HG03108 (cell line): ENCODE results near the gene BCL2L13.
A peak's percentile ranks its signal among the peaks of the same experiment; 100 is the strongest.
"Not testable (repeated sequence)": the region's sequence is repeated elsewhere in the genome, so short reads cannot be mapped to it uniquely, and the experiment has no call there.

Experiments
- ATAC-seq: cut with Tn5 transposase; IDR thresholded peaks from one replicate; pipeline ENCODE4 v1.9.1; 2021; ENCODE audit warnings: moderate library complexity; ENCODE audit not compliant: unreplicated experiment

Gene BCL2L13

DNA sequence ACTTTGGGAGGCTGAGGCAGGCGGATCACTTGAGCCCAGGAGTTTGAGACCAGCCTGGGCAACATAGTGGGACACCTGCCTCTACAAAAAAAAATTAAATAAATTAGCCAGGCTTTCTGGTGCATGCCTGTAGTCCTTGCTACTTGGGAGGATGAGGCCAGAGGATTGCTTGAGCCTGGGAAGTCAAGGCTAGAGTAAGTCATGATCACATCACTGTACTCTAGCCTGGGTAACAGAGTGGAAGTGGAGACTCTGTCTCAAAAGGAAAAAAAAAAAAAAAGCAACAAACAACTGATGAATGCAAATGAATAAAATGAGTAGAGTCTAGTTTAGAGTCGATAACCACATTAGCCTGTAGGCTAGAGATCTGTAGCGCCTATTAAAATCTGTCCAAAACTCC lies 3.9 kb upstream of the BCL2L13 start:
- no peak for ATAC-seq

DNA sequence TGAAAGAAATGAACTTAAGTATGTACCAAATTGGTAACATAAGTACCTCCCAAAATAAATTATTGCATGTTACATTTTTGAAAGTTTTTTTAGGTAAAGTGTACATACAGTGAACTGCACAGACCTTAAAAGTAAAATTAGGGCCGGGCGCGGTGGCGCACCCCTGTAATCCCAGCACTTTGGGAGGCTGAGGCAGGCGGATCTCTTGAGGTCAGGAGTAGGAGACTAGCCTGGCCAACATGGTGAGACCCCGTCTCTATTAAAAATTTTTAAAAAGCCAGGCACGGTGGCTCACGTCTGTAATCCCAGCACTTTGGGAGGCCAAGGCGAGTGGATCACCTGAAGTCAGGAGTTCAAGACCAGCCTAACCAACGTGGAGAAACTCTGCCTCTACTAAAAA lies 1.7 kb upstream of the BCL2L13 start:
- not testable (repeated sequence) for ATAC-seq

GRCh38 chr22:17637490-17638181 lies 921 bp upstream of the BCL2L13 start:
- ATAC-seq: no peak

- peak; percentile 16 for ATAC-seq
Measured at GRCh38 chr22:17638182-17638431, 450 bp upstream of the BCL2L13 start.

- no peak for ATAC-seq
Measured at GRCh38 chr22:17639247-17639741, 737 bp downstream of the BCL2L13 start.

DNA sequence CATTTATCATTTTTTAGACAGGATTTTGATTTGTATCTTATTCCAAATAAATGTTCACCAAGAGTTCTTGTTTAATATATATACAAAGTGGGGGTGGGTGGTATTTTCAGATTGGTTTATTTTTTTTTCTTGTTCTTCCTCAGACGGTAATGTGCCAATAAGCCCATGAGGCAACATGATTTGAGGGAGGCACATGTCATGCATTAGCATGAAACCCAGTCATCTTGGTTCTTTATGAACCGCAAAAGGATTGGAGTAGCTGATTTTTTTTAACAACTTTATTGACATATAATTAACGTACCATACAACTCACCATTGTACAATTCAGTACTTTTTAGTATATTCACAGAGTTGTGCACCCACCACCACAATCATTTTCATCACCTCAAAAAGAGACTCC lies 2.7 kb downstream of the BCL2L13 start:
- no peak for ATAC-seq

DNA sequence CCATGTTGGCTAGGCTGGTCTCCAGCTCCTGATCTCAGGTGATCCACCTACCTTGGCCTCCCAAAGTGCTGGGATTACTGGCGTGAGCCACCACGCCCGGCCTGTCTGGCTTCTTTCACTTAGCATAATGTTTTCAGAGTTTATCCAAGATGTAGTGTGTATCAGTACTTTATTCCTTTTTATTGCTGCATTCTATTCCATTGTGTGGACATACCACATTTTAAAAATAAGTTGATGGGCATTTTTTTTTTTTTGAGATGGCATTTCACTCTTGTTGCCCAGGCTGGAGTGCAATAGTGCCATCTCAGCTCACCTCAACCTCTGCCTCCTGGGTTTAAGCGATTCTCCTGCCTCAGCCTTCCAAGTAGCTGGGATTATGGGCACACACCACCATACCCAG lies 3.8 kb downstream of the BCL2L13 start:
- ATAC-seq: not testable (repeated sequence)

- no peak for ATAC-seq
Measured at GRCh38 chr22:17647452-17647851, 8.9 kb downstream of the BCL2L13 start.

DNA sequence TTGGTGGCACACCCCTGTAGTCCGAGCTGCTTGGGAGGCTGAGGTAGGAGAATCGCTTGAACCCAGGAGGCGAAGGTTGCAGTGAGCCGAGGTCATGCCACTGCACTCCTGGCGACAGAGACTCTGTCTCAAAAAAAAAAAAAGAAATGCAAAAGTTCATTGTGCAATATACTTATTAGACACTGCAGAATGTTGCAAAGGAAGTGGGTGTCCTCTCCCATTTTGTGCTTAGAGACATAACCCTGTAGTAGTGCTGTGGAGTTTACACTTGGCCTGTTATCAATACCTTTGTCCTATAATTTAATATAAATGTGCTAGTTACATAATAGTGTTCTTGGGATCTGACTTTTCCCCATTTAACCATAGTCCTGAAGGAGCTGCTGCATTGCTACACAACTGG lies 9.4 kb downstream of the BCL2L13 start:
- ATAC-seq: no peak

DNA sequence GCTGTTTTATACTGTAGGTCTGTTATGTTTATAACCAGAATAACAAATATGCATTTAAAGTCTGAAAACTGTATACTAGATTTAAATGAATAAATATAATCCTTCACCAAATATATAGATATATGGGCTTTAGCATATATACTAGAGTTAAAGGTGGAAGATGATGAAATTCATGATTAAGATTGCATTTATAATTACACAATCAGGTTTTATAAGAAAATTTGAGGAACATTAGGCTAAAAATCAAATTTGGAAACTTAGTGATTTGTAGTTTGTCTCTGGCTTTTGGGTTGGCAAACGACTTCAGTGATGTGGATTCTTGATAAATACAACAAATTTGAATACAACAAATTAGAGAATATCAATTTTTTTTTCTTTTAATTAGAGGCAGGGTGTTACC lies 10.0 kb downstream of the BCL2L13 start:
- ATAC-seq: no peak

DNA sequence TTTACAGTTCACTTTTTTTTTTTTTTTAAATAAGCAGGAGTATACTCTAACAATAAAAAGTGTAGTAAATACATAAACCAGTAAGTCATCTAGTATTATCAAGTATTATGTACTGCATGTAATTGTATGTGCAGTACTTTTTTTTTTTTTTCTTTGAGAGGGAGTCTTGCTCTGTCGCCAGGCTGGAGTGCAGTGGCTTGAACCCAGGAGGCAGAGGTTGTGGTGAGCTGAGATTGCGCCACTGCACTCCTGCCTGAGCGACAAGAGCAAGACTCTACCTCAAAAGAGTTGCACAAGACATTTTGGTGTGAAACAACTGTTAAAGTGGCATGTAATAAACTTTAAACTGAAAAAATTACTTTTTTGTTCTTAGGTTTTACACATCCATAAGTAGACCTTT lies 16.7 kb downstream of the BCL2L13 start:
- ATAC-seq: no peak

- no peak for ATAC-seq
Measured at GRCh38 chr22:17656870-17657395, 18.4 kb downstream of the BCL2L13 start.

- ATAC-seq: no peak
Measured at GRCh38 chr22:17664414-17665055, 26.0 kb downstream of the BCL2L13 start.

- no peak for ATAC-seq
Measured at GRCh38 chr22:17665248-17665647, 26.7 kb downstream of the BCL2L13 start.

- no peak for ATAC-seq
Measured at GRCh38 chr22:17665854-17666253, 27.3 kb downstream of the BCL2L13 start.

- ATAC-seq: not testable (repeated sequence)
Measured at GRCh38 chr22:17671521-17672092, 33.0 kb downstream of the BCL2L13 start.

DNA sequence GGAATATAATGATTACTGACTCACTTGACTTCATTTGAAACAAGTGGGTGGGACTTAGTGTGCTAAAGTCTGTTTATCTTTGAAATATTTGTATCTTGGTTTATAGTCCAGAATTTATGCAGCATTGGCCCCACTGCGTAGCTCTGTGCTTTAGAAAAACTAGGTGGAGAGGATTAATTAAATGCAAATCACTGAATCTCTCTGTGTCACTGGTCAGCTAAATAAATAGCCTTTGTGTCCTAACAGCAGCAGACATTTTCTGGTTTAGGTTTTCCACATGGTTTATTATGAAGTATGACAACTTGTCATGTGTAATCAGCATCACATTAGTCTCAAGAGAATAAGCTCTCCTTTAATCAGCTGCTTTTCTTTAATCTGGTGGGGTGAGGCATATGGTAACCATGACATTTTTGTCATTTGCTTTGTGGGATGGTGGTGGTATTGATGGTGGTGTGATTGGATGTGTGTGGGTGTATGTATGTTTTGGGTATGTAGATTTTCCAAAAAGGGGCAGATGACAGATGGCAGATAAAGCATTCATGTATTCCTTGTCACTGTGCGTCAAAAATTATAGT lies 33.9 kb downstream of the BCL2L13 start:
- no peak for ATAC-seq

- no peak for ATAC-seq
Measured at GRCh38 chr22:17674152-17674551, 35.6 kb downstream of the BCL2L13 start.

DNA sequence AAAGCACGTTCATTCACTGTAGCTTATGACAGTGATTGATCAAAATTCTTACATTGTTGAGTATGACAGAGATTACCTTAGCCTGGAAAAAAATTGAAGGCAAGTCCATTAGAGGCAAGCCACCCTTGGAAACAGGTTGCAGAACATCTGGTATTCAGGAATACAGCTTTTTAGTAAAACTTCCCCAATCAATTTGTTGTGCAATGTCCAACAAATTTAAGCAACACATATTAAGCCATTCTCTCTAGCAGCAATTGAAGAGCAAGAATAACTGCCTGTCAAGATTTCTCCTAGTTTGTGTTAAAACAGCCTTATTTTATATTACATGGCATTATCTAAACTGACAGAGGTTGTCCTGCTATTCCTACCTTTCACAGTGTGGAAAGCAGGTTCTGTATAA lies 37.0 kb downstream of the BCL2L13 start:
- ATAC-seq: no peak

- no peak for ATAC-seq
Measured at GRCh38 chr22:17678817-17679385, 40.3 kb downstream of the BCL2L13 start.

DNA sequence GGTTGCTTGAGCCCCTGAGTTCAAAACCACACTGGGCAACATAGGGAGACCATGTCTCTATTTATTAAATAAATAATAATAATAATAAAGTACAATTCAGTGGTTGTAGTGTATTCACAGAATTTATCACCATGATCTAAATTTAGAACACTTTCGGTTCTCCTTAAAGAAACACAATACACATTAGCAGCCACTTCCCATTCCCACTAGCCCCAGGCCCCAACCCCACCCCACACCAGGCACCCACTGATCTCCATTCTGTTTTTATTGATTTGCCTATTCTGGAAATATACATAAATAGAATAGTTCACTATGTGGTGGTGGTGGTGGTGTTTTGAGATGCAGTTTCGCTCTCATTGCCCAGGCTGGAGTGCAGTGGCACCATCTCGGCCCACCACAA lies 45.7 kb downstream of the BCL2L13 start:
- ATAC-seq: no peak

DNA sequence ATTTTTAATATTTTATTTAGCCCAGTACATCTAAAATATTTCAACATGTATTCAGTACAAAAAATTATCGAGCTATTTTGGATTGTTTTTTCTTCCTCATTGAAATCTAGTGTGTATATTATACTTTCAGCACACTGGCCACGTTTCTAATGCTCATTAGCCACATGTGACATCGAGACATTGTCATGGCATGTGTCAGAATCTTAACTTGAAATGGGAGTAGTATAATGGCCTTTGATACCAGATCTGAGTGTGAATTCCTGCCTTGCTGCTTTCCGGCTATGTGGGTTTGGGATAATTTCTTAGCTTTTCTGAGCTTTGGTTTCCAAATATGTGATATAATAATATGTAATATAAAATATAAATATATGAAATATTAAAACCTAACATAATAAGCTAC lies 54.3 kb downstream of the BCL2L13 start:
- no peak for ATAC-seq
